COLO668 (cell line): ENCODE results near the gene FOXL2.

Experiments
- DNase-seq: peaks from one replicate; lab custom pipeline; 2025; ENCODE audit not compliant: unreplicated experiment; lab: John Stamatoyannopoulos, UW

FOXL2 gene

GRCh38 chr3:138898708-138899107 lies 48.2 kb downstream of the FOXL2 start:
- no peak for DNase-seq

GRCh38 chr3:138898301-138898700 lies 48.6 kb downstream of the FOXL2 start:
- DNase-seq = no peak
